Activated CD4-positive, alpha-beta T cell treated with anti-CD3 and anti-CD28 coated beads, Interleukin-2, amount 10 ng/mL, durations not matched to agents 7 days and 5 days (primary cell): ENCODE measurements around the gene NCOR1. TPM values are rescaled to one million over a fixed set of nuclear protein-coding genes. Genes with fewer than 3 reads are reported as not detected.

ENCODE experiments used
- CTCF ChIA-PET: fragments of 350-600 bp; sonication (Branson Sonifier 250); formaldehyde crosslinking; loops from one replicate; lab custom pipeline; 2021; ENCODE audit warnings: antibody characterized with exemption; lab: Charles Lee
- POLR2A ChIA-PET: fragments of 350-600 bp; sonication (Branson Sonifier 250); formaldehyde crosslinking; loops from one replicate; lab custom pipeline; 2021; ENCODE audit warnings: antibody characterized with exemption; lab: Charles Lee
- DNase-seq: peaks from one replicate; pipeline ENCODE4 v3.0.0-alpha.2; 2020
- H3K27ac Mint-ChIP-seq: one replicate; pipeline ENCODE4 v1.8.0; 2021; ENCODE audit warnings: mild to moderate bottlenecking, moderate library complexity, mixed read lengths
- H3K27me3 Mint-ChIP-seq: one replicate; pipeline ENCODE4 v1.8.0; 2021; ENCODE audit warnings: mixed read lengths
- H3K36me3 Mint-ChIP-seq: one replicate; pipeline ENCODE4 v1.8.0; 2021; ENCODE audit warnings: low read depth, mixed read lengths
- H3K4me1 Mint-ChIP-seq: one replicate; pipeline ENCODE4 v1.8.0; 2021; ENCODE audit warnings: mixed read lengths
- H3K4me3 Mint-ChIP-seq: one replicate; pipeline ENCODE4 v1.8.0; 2021; ENCODE audit warnings: mild to moderate bottlenecking, moderate library complexity, mixed read lengths
- H3K9me3 Mint-ChIP-seq: one replicate; pipeline ENCODE4 v1.8.0; 2021; ENCODE audit warnings: mixed read lengths
- total RNA-seq, 2 experiments: library from RNA; stranded (reverse); gene quantifications; one replicate each; pipeline ENCODE4 v1.2.3, GENCODE V29; 2021

Gene NCOR1
- total RNA-seq, result 100 to 1,000 TPM; 152 to 182 TPM

DNA sequence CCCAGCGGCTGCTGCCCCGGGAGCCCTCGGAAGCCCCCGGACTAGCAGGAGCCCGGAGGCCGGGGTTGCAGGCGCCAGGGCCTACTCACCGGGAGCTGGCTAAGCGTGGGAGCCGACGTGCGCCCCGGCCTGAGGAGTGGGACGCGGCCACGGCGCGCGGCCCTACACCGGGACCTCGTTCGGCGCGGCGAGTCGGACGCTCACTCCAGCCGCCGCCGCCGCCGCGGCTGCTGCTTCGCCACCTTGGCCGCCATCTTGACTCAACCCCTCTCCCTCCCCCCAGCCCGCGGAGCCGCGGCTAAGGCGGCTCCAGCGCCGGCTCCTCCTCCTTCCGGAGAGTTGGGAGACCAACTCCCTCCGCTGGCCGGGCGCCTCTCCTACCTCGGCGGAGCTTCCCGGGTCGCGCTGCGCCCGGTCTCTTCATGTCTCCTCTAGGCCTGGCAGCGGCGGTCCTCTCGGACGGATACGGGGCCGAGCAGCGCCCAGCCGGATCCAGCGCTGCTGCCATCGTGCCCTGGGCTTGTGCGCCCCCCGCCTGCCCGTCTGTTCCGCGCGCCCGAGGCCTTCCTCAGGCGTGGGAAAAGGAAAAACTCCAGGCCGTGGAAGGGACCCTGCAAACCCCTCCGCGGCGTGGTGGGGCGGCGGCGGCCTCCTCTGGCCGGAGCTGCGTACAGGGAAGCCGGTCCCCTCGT, at the start of gene NCOR1:
TSS of gene NCOR1 (minus strand) at position 262 of the 692 bp plus-strand sequence. CDS start 20,965 bp downstream, outside the sequence.
- ChIA-PET CTCF (interaction anchor here (1.3 to 1.9 kb wide), 3 partner anchors 10 to 16 kb away, joined by 3 to 6 read pairs (median 4); no protein-coding TSS in a partner anchor), POLR2A (no interaction called here)
- DNase-seq, result peak; percentile 92
- peak within 1 kb of the TSS; percentile 86 for H3K27ac Mint-ChIP-seq
- no peaks in the 10 kb centered on the region for H3K36me3 Mint-ChIP-seq
- H3K4me3 Mint-ChIP-seq, result peak within 1 kb of the TSS; percentile 95
- H3K9me3 Mint-ChIP-seq, result no peaks in the 10 kb centered on the region
- H3K4me1 Mint-ChIP-seq, result peaks cover 45% of the 10 kb centered on the region
- no peaks in the 10 kb centered on the region for H3K27me3 Mint-ChIP-seq

DNA sequence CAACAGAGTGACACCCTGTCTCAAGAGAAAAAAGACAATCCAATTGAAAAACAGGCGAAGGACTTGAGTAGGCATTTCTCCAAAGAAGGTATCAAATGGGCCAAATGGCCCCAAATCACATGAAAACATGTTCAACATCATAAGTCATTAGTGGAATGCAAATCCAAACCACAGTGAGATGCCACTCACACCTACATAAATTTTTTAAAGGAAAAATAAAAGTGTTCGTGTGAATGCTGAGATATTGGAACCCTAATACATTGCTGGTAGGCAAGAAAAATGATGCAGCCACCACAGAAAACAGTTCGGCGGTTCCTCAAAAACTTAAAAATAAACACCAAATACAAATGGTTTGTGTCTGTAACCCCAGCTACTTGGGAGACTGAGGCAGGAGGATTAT, 46.9 kb upstream of the NCOR1 start:
- DNase-seq, result no peak
- Mint-ChIP-seq H3K9me3 (no peaks in the 10 kb centered on the region), H3K36me3 (peaks cover 21% of the 10 kb centered on the region), H3K4me3 (no peak overlapping the region), H3K27ac (no peak overlapping the region), H3K4me1 (peaks cover 2% of the 10 kb centered on the region), H3K27me3 (no peaks in the 10 kb centered on the region)
- ChIA-PET POLR2A (no interaction called here), CTCF (interaction anchor here (0.5 to 0.7 kb wide), 2 partner anchors 28 to 1335 kb away, joined by 3 read pairs; no protein-coding TSS in a partner anchor)

DNA sequence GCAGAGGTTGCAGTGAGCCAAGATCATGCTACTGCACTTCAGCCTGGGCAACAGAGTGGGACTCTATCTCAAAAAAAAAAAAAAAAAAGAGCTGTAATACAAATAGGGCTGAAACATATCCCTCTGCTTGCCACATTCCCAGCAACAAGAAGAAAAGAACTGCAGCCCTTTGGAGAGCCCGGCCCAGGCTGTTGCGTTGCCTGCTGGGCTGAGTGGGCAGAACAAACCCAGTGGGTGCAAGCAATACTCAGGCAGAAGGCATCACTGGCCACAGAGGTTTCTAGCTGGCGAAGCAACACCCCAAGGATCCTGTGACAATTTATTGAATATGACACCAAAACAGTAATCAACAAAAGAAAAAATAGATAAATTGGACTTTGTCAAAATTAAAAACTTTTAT, 45.7 kb upstream of the NCOR1 start:
- H3K36me3 Mint-ChIP-seq, result peaks cover 20% of the 10 kb centered on the region

DNA sequence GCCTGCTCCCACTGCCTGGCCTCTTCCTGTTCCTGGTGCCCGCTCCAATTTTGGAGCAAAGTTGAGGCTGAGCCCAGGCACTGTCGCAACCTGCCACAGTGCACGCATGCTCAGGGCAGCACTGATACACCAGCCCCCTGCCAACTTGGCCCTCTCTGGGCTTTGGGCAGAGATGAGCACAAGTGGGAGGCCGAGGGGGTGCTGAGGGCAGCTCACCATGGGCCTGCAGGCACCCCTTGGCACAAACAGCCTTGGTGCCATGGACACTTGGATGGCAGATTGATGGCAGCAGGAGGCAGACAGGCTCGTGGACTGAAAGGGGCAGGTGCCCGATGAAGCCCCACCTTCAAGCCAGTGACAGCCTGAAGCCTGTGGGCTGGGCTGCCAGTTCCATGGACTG, 44.6 kb upstream of the NCOR1 start:
- Mint-ChIP-seq H3K36me3 (peaks cover 16% of the 10 kb centered on the region), H3K4me1 (peaks cover 9% of the 10 kb centered on the region), H3K27ac (no peak overlapping the region), H3K4me3 (no peak overlapping the region), H3K27me3 (no peaks in the 10 kb centered on the region), H3K9me3 (no peaks in the 10 kb centered on the region)
- ChIA-PET POLR2A (no interaction called here), CTCF (interaction anchor here (0.6 to 1.0 kb wide), 3 partner anchors 20 to 93 kb away, joined by 3 read pairs; no protein-coding TSS in a partner anchor)
- DNase-seq, result no peak

More for the DNA sequence above, 45.7 kb upstream of the NCOR1 start:
- CTCF ChIA-PET, result interaction anchor here (0.6 kb wide), 1 partner anchor 38 kb away, joined by 3 read pairs; no protein-coding TSS in a partner anchor
- Mint-ChIP-seq H3K4me3 (no peak overlapping the region), H3K27me3 (no peaks in the 10 kb centered on the region), H3K27ac (no peak overlapping the region), H3K9me3 (no peaks in the 10 kb centered on the region), H3K4me1 (no peaks in the 10 kb centered on the region)
- DNase-seq, result no peak
- POLR2A ChIA-PET, result no interaction called here

- no peak for DNase-seq
- Mint-ChIP-seq H3K27ac (no peak overlapping the region), H3K4me3 (no peak overlapping the region), H3K27me3 (no peaks in the 10 kb centered on the region), H3K9me3 (no peaks in the 10 kb centered on the region), H3K36me3 (peaks cover 14% of the 10 kb centered on the region), H3K4me1 (peaks cover 9% of the 10 kb centered on the region)
- ChIA-PET POLR2A (no interaction called here), CTCF (interaction anchor here (0.6 to 1.0 kb wide), 2 partner anchors 7 to 94 kb away, joined by 3 read pairs; no protein-coding TSS in a partner anchor)
Measured at GRCh38 chr17:16258901-16259300, 43.6 kb upstream of the NCOR1 start.

DNA sequence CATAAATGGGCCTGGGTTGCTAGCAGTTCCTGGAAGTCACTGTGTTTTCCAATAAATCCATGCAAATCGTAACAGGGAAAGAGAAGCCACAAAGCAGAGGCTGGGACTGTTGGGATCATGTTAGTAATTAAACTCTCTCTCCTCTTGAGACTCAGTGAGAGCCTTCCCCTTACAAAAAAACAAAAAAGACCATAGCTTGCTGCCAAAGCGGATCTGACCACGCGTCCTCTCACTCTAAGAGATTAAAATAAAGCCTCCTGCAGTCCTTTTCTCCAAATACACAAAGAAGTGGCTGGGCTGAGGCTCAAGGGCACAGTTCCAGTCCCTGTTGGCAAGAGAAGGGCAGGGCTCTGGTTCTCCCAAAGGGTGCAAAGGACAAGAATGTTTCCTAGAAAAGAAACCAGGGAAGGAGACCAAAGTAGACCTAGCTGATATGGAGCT, 40.2 kb upstream of the NCOR1 start:
- H3K27me3 Mint-ChIP-seq, result no peaks in the 10 kb centered on the region
- no peak overlapping the region for H3K4me3 Mint-ChIP-seq
- H3K36me3 Mint-ChIP-seq, result peaks cover 13% of the 10 kb centered on the region
- ChIA-PET CTCF (no interaction called here), POLR2A (interaction anchor here (0.7 kb wide), 1 partner anchor 32 kb away, joined by 3 read pairs; no protein-coding TSS in a partner anchor)
- no peak overlapping the region for H3K27ac Mint-ChIP-seq
- H3K4me1 Mint-ChIP-seq, result peaks cover 9% of the 10 kb centered on the region
- no peak for DNase-seq
- H3K9me3 Mint-ChIP-seq, result no peaks in the 10 kb centered on the region

GRCh38 chr17:16254773-16255400, 39.6 kb upstream of the NCOR1 start:
- Mint-ChIP-seq H3K4me1 (peaks cover 9% of the 10 kb centered on the region), H3K36me3 (peaks cover 12% of the 10 kb centered on the region), H3K27me3 (no peaks in the 10 kb centered on the region), H3K27ac (no peak overlapping the region), H3K4me3 (no peak overlapping the region), H3K9me3 (no peaks in the 10 kb centered on the region)
- ChIA-PET CTCF (no interaction called here), POLR2A (no interaction called here)
- no peak for DNase-seq

GRCh38 chr17:16251556-16251955, 36.2 kb upstream of the NCOR1 start:
- Mint-ChIP-seq H3K9me3 (no peaks in the 10 kb centered on the region), H3K4me3 (no peak overlapping the region), H3K36me3 (peaks cover 5% of the 10 kb centered on the region), H3K27me3 (no peaks in the 10 kb centered on the region), H3K27ac (no peak overlapping the region), H3K4me1 (peaks cover 9% of the 10 kb centered on the region)
- ChIA-PET CTCF (interaction anchor here (0.6 to 1.2 kb wide), 4 partner anchors 8 to 632 kb away, joined by 3 read pairs; no protein-coding TSS in a partner anchor), POLR2A (no interaction called here)
- DNase-seq, result no peak

DNA sequence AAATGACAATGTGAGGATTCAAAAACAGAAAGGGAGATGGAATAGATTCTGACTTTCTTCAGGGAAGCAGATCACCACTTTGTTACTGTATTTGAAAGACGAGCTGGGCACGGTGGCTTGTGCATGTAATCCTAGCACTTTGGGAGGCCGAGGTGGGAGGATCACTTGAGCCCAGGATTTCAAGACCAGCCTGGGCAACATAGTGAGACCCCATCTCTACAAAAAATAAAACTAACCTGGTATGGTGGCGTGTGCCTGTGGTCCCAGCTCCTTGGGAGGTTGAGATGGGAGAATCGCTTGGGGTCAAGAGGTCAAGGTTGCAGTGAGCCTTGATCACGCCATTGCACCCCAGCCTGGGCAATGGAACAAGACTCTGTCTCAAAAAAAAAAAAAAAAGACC, 35.7 kb upstream of the NCOR1 start:
- Mint-ChIP-seq H3K4me3 (no peak overlapping the region), H3K9me3 (no peaks in the 10 kb centered on the region), H3K27me3 (no peaks in the 10 kb centered on the region), H3K27ac (no peak overlapping the region), H3K4me1 (peaks cover 9% of the 10 kb centered on the region), H3K36me3 (peaks cover 5% of the 10 kb centered on the region)
- POLR2A ChIA-PET, result interaction anchor here (0.7 kb wide), 1 partner anchor 275 kb away, joined by 3 read pairs; no protein-coding TSS in a partner anchor
- no peak for DNase-seq
- CTCF ChIA-PET, result interaction anchor here (0.6 to 0.7 kb wide), 3 partner anchors 8 to 632 kb away, joined by 3 read pairs; no protein-coding TSS in a partner anchor

DNA sequence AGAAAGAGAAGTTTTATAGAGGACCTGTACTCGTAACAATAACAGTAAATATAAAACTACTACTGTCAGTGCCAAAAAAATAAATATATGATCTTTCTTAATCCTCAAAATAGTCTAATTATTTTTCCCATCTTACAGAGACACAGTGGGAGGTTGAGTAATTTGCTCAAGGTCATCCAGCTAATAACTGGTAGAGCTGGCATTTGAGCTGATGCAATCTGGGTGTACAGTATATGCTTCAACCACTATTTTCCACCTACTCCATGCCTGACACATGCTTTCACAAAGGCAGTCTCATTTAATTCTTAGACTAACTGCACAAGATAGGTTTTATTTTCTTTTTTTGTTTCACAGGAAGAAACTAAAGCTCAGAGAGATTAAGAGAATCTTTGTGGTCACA, 35.3 kb upstream of the NCOR1 start:
- Mint-ChIP-seq H3K36me3 (peaks cover 5% of the 10 kb centered on the region), H3K4me3 (no peak overlapping the region), H3K9me3 (no peaks in the 10 kb centered on the region), H3K27ac (no peak overlapping the region), H3K27me3 (no peaks in the 10 kb centered on the region), H3K4me1 (peaks cover 6% of the 10 kb centered on the region)
- DNase-seq, result no peak
- POLR2A ChIA-PET, result interaction anchor here (0.6 to 0.7 kb wide), 2 partner anchors 34 to 274 kb away, joined by 3 read pairs; partner anchors contain the start of gene PIGL
- CTCF ChIA-PET, result interaction anchor here (0.6 kb wide), 1 partner anchor 20 kb away, joined by 3 read pairs; no protein-coding TSS in a partner anchor

DNA sequence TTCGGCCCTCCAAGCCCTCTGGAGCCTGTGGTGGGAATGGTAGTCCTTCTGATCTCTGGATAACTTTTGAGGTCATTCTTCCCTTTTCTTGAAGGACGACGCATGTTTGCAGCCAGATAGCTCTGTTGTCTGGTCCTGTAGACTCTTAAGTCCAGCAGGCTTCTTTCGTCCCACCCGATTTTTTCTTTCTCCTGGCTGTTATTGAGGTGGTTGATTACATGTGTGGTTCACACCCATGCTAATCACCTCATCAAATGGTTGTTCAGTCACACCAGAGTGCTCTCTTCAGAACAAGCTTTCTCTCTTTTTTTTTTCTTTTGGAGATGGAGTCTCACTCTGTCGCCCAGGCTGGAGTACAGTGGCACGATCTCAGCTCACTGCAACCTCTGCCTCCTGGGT, 32.3 kb upstream of the NCOR1 start:
- no peaks in the 10 kb centered on the region for H3K27me3 Mint-ChIP-seq
- no peak for DNase-seq
- no peaks in the 10 kb centered on the region for H3K9me3 Mint-ChIP-seq
- H3K36me3 Mint-ChIP-seq, result peaks cover 5% of the 10 kb centered on the region
- H3K27ac Mint-ChIP-seq, result no peak overlapping the region
- POLR2A ChIA-PET, result no interaction called here
- CTCF ChIA-PET, result no interaction called here
- H3K4me1 Mint-ChIP-seq, result peaks cover 12% of the 10 kb centered on the region
- no peak overlapping the region for H3K4me3 Mint-ChIP-seq

DNA sequence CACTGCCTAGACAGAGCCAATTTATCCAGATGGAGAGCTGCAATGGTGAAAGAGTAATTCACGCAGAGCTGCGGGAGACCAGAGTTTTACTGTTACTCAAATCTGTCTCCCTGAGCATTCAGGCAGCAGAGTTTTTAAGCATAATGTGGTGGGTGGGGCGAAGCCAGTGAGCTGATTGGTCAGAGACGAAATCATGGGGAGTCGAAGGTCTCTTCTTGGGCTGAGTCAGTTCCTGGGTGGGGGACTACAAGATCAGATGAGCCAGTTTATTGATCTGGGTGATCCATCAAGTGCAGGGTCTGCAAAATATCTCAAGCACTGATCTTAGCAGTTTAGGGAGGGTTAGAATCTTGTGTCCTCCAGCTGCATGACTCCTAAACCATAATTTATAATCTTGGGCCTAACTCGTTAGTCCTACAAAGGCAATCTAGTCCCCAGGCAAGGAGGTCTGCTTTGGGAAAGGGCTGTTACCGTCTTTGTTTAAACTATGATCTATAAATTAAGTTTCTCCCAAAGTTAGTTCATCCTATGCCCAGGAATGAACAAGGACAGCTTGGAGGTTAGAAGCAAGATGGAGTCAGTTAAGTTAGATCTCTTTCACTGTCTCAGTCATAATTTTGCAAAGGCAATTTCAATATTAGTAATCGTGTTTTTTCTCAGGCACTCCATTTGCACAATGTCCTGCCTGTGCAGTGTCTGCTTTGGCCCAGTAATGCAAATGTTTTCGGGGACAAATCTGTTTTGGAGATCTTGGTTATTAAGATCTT, 28.6 kb upstream of the NCOR1 start:
- DNase-seq, result no peak
- Mint-ChIP-seq H3K9me3 (no peaks in the 10 kb centered on the region), H3K27ac (no peak overlapping the region), H3K36me3 (peaks cover 5% of the 10 kb centered on the region), H3K4me3 (no peak overlapping the region), H3K4me1 (peaks cover 12% of the 10 kb centered on the region), H3K27me3 (no peaks in the 10 kb centered on the region)
- ChIA-PET POLR2A (no interaction called here), CTCF (no interaction called here)
